ENCODE data around the gene NCKAP5. TPM values are rescaled to one million over a fixed set of nuclear protein-coding genes. Genes with fewer than 3 reads are reported as not detected.
A peak's percentile ranks its signal among the peaks of the same experiment; 100 is the strongest.

Gene NCKAP5
- total and polyA plus RNA-seq, 8 donors = 0.23 to 1.5 (median 0.44) TPM

- no peak for TF ChIP-seq CTCF (IDR thresholded peaks at IDR 0.05)
- Histone ChIP-seq H3K27me3 (no peaks in the 10 kb centered on the region), H3K4me3 (no peak overlapping the region), H3K27ac (no peak overlapping the region), H3K4me1 (no peaks in the 10 kb centered on the region), H3K9me3 (no peaks in the 10 kb centered on the region), H3K36me3 (no peaks in the 10 kb centered on the region)
- FAIRE-seq (no peak), ATAC-seq (peak in 1 of 4 donors; percentile 44), DNase-seq (no peak)
- 60 to 83% methylated on average over 3 of the region's 3 CpGs for WGBS, 2 donors
- intact Hi-C loops (cut with DNase I) = no loop called here
Observed at GRCh38 chr2:133484106-133484505, 84.2 kb downstream of the NCKAP5 start.

GRCh38 chr2:133483181-133483580 lies 85.1 kb downstream of the NCKAP5 start:
- no peaks in the 10 kb centered on the region for H3K36me3 ChIP-seq
- intact Hi-C loops (cut with DNase I) = no loop called here
- ATAC-seq (no peak), DNase-seq (no peak), FAIRE-seq (no peak)
- H3K4me1 ChIP-seq = no peaks in the 10 kb centered on the region
- TF ChIP-seq CTCF (IDR thresholded peaks at IDR 0.05) = no peak
- H3K27me3 ChIP-seq = no peaks in the 10 kb centered on the region
- no peak overlapping the region for H3K4me3 ChIP-seq
- no peaks in the 10 kb centered on the region for H3K9me3 ChIP-seq
- H3K27ac ChIP-seq = no peak overlapping the region

- H3K27me3 ChIP-seq = no peaks in the 10 kb centered on the region
- no peak for FAIRE-seq
Observed at GRCh38 chr2:133480707-133481429, 87.4 kb downstream of the NCKAP5 start.

GRCh38 chr2:133477616-133477990 lies 90.7 kb downstream of the NCKAP5 start:
- no peaks in the 10 kb centered on the region for H3K4me1 ChIP-seq
- H3K27ac ChIP-seq = no peak overlapping the region
- no peak for TF ChIP-seq CTCF (IDR thresholded peaks at IDR 0.05)
- ATAC-seq (no peak), FAIRE-seq (no peak), DNase-seq (no peak)
- no peak overlapping the region for H3K4me3 ChIP-seq
- intact Hi-C loops (cut with DNase I) = no loop called here
- H3K36me3 ChIP-seq = no peaks in the 10 kb centered on the region
- no peaks in the 10 kb centered on the region for H3K9me3 ChIP-seq
- H3K27me3 ChIP-seq = no peaks in the 10 kb centered on the region

More at GRCh38 chr2:133480707-133481429, 87.4 kb downstream of the NCKAP5 start:
- ATAC-seq (peak in 1 of 4 donors; percentile 36), DNase-seq (no peak)
- TF ChIP-seq CTCF (IDR thresholded peaks at IDR 0.05) = no peak
- intact Hi-C loops (cut with DNase I) = no loop called here
- Histone ChIP-seq H3K9me3 (no peaks in the 10 kb centered on the region), H3K4me1 (no peaks in the 10 kb centered on the region), H3K4me3 (no peak overlapping the region), H3K36me3 (no peaks in the 10 kb centered on the region), H3K27ac (no peak overlapping the region)
- WGBS, 2 donors = 45 to 51% methylated on average over 7 of the region's 7 CpGs

GRCh38 chr2:133476931-133477615 lies 91.2 kb downstream of the NCKAP5 start:
- H3K36me3 ChIP-seq = no peaks in the 10 kb centered on the region
- TF ChIP-seq CTCF (IDR thresholded peaks at IDR 0.05) = no peak
- ATAC-seq (no peak), DNase-seq (no peak), FAIRE-seq (no peak)
- H3K9me3 ChIP-seq = no peaks in the 10 kb centered on the region
- H3K27me3 ChIP-seq = no peaks in the 10 kb centered on the region
- H3K27ac ChIP-seq = no peak overlapping the region
- no peak overlapping the region for H3K4me3 ChIP-seq
- WGBS, 2 donors = 64 to 71% methylated on average over 3 of the region's 3 CpGs
- intact Hi-C loops (cut with DNase I) = no loop called here
- no peaks in the 10 kb centered on the region for H3K4me1 ChIP-seq

All from pancreas (tissue), 10 donors.